Measurements from ENCODE around the gene ZNF333.

ZNF333 gene

DNA sequence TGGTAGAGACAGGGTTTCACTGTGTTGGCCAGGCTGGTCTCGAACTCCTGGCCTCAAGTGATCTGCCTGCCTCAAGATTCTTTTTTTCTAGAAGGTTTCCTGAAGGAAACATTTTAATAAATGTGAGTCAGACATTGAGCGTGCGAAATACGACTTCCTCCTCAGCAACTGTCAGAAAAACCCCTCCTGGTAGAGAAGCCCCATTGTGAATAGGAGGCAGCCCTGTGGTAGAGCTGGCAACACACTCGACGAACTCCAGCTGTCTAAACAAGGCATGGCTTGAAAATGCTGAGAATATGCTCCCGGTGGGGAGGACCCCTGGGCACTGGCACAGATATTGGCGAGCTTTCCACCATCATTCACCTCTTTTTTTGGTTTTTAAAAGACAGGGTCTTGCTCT, 9.8 kb downstream of the ZNF333 start:
- Histone ChIP-seq H3K4me1 (ENCODE audit: control insufficient read depth, insufficient read depth, low read length, poor library complexity, severe bottlenecking) (no peaks in the 10 kb centered on the region), H3K9me3 (ENCODE audit: control insufficient read depth, low read length) (peaks cover 5% of the 10 kb centered on the region), H3K27ac (ENCODE audit: low read depth, low read length, severe bottlenecking) (no peak overlapping the region), H3K36me3 (ENCODE audit: control insufficient read depth, insufficient read depth, low read length) (peaks cover 89% of the 10 kb centered on the region), H3K4me3 (ENCODE audit: extremely low read depth, insufficient read depth, low read length, poor library complexity, severe bottlenecking) (no peak overlapping the region)
- WGBS, 2 experiments (ENCODE audit: insufficient coverage in 2 of 2), result 93 to 95% methylated on average over 5 to 7 of the region's 8 CpGs

DNA sequence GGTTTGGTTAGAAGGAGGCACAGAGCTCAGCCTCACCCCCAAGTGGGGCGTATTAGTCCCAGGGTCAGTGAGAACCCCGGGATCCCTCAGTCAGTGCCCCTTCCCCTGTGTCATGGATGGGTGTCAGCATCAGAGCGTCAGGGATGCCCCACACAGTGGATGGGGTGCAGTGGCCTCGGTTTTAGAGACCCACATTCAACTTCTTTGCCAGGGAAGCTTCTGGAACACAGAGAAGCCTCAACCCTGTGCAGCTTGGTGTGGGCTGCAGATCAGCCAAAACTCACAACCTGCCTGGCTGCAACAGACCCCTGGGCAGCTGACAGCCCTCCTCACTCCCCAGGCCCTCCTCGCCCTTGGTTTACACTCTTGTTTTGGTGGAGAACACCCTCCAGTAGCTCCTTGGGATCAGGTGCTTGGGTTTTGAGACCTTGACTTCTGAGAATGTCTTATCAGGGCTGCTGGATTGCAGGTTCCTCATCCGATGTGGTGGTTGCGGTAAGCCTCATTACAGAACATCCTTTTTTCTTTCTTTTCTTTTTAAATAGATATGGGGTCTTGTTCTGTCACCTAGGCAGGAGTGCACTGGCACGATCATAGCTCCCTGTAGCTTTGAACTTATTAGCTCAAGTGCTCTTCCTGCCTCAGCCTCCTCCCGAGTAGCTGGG, 11.0 kb downstream of the ZNF333 start:
- peaks cover 88% of the 10 kb centered on the region for H3K36me3 ChIP-seq (ENCODE audit: control insufficient read depth, insufficient read depth, low read length)
- no peak overlapping the region for H3K27ac ChIP-seq (ENCODE audit: low read depth, low read length, severe bottlenecking)
- peaks cover 5% of the 10 kb centered on the region for H3K9me3 ChIP-seq (ENCODE audit: control insufficient read depth, low read length)
- 94 to 95% methylated on average over 6 to 8 of the region's 9 CpGs for WGBS, 2 experiments (ENCODE audit: insufficient coverage in 2 of 2)
- H3K4me3 ChIP-seq (ENCODE audit: extremely low read depth, insufficient read depth, low read length, poor library complexity, severe bottlenecking), result no peak overlapping the region
- H3K4me1 ChIP-seq (ENCODE audit: control insufficient read depth, insufficient read depth, low read length, poor library complexity, severe bottlenecking), result no peaks in the 10 kb centered on the region

DNA sequence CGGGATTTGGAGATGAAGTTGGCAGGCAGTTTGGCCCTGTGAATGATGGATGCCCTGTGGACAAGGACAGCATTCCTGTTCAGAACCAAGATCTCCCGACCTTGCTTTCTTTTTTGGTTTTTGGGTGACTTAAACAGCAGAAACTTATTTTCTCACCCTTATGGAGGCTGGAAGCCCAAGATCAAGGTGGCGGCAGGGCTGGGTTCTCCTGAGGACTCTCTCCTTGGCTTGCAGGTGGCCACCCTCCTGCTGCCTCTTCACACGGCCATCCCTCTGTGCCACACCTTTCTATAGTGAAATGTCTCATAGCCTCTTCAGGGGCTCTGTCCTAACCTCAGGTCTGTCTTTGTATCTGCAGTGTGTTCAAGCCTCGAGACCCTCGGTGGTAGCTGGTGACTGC, 14.0 kb downstream of the ZNF333 start:
- 92 to 95% methylated on average over 6 of the region's 6 CpGs for WGBS, 2 experiments (ENCODE audit: insufficient coverage in 2 of 2)
- peaks cover 95% of the 10 kb centered on the region for H3K36me3 ChIP-seq (ENCODE audit: control insufficient read depth, insufficient read depth, low read length)
- no peak overlapping the region for H3K4me3 ChIP-seq (ENCODE audit: extremely low read depth, insufficient read depth, low read length, poor library complexity, severe bottlenecking)
- H3K27ac ChIP-seq (ENCODE audit: low read depth, low read length, severe bottlenecking), result no peak overlapping the region
- H3K4me1 ChIP-seq (ENCODE audit: control insufficient read depth, insufficient read depth, low read length, poor library complexity, severe bottlenecking), result no peaks in the 10 kb centered on the region
- peaks cover 5% of the 10 kb centered on the region for H3K9me3 ChIP-seq (ENCODE audit: control insufficient read depth, low read length)

DNA sequence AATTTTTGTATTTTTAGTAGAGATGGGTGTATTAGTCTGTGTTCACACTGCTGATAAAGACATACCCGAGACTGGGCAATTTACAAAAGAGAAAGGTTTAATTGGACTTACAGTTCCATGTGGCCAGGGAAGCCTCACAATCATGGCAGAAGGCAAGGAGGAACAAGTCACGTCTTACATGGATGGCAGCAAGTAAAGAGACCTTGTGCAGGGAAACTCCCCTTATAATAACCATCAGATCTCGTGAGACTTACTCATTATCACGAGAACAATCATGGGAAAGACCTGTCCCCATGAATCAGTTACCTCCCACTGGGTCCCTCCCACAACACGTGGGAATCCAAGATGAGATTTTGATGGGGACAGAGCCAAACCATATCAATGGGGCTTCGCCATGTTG, 14.6 kb downstream of the ZNF333 start:
- WGBS, 2 experiments (ENCODE audit: insufficient coverage in 2 of 2), result 87 to 90% methylated on average over 5 to 6 of the region's 6 CpGs
- peaks cover 5% of the 10 kb centered on the region for H3K9me3 ChIP-seq (ENCODE audit: control insufficient read depth, low read length)

DNA sequence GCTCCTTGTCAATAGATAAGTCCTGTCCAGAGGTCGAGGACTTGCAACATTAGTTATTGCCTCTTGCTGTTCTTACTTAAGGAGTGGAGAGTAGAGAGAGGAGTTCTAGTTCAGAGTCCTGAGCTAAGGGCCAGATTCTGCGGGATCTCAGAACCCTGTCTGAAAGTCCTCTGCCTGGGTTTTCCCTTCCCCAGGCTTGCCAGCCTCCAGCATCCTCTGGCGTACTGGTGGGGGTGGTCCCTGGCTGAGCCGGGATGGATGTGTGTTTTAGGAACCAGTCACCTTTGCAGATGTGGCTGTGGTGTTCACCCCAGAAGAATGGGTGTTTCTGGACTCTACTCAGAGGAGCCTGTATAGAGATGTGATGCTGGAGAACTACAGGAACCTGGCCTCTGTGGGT, 26.0 kb downstream of the ZNF333 start:
- Histone ChIP-seq H3K4me3 (ENCODE audit: extremely low read depth, insufficient read depth, low read length, poor library complexity, severe bottlenecking) (no peak overlapping the region), H3K36me3 (ENCODE audit: control insufficient read depth, insufficient read depth, low read length) (peaks cover 75% of the 10 kb centered on the region), H3K4me1 (ENCODE audit: control insufficient read depth, insufficient read depth, low read length, poor library complexity, severe bottlenecking) (no peaks in the 10 kb centered on the region), H3K27ac (ENCODE audit: low read depth, low read length, severe bottlenecking) (no peak overlapping the region), H3K9me3 (ENCODE audit: control insufficient read depth, low read length) (peaks cover 52% of the 10 kb centered on the region)
- WGBS, 2 experiments (ENCODE audit: insufficient coverage in 2 of 2), result 83 to 92% methylated on average over 1 to 4 of the region's 4 CpGs

More for the DNA sequence above, 14.6 kb downstream of the ZNF333 start:
- Histone ChIP-seq H3K36me3 (ENCODE audit: control insufficient read depth, insufficient read depth, low read length) (peaks cover 96% of the 10 kb centered on the region), H3K4me3 (ENCODE audit: extremely low read depth, insufficient read depth, low read length, poor library complexity, severe bottlenecking) (no peak overlapping the region), H3K27ac (ENCODE audit: low read depth, low read length, severe bottlenecking) (no peak overlapping the region), H3K4me1 (ENCODE audit: control insufficient read depth, insufficient read depth, low read length, poor library complexity, severe bottlenecking) (no peaks in the 10 kb centered on the region)

DNA sequence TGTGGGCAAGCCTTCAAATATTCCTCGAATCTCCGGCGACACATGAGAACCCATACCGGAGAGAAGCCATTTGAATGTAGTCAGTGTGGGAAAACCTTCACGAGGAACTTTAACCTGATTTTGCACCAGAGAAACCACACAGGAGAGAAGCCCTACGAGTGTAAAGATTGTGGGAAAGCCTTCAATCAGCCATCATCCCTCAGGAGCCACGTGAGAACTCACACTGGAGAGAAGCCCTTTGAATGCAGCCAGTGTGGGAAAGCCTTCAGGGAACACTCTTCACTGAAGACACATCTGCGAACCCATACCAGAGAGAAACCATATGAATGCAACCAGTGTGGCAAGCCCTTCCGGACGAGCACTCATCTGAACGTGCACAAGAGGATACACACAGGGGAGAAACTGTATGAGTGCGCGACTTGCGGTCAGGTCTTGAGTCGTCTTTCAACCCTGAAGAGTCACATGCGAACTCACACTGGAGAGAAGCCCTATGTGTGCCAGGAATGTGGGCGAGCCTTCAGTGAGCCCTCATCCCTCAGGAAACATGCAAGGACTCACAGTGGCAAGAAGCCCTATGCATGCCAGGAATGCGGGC, 28.8 kb downstream of the ZNF333 start:
- no peak overlapping the region for H3K4me3 ChIP-seq (ENCODE audit: extremely low read depth, insufficient read depth, low read length, poor library complexity, severe bottlenecking)
- H3K9me3 ChIP-seq (ENCODE audit: control insufficient read depth, low read length), result peaks cover 69% of the 10 kb centered on the region
- WGBS, 2 experiments (ENCODE audit: insufficient coverage in 2 of 2), result 92 to 94% methylated on average over 15 to 16 of the region's 18 CpGs

DNA sequence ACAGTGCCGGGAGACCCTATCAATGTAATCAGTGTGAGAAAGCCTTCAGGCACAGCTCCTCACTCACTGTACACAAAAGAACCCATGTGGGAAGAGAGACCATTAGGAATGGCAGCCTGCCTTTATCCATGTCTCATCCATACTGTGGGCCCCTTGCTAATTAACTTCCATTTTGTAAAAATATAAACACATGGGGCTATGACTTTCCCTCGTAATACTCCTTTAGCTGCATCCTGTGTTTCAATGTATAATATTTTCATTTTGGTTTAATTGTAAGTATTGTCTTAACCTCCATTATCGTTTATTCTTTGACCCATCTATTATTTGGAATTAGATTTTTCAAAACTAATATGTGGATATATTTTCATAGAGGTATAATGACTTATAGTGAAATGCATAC, 29.3 kb downstream of the ZNF333 start:
- H3K9me3 ChIP-seq (ENCODE audit: control insufficient read depth, low read length), result peaks cover 74% of the 10 kb centered on the region
- H3K36me3 ChIP-seq (ENCODE audit: control insufficient read depth, insufficient read depth, low read length), result peaks cover 74% of the 10 kb centered on the region
- no peak overlapping the region for H3K27ac ChIP-seq (ENCODE audit: low read depth, low read length, severe bottlenecking)
- no peak overlapping the region for H3K4me3 ChIP-seq (ENCODE audit: extremely low read depth, insufficient read depth, low read length, poor library complexity, severe bottlenecking)
- WGBS, 2 experiments (ENCODE audit: insufficient coverage in 2 of 2), result 100% methylated on average over 1 of the region's 3 CpGs; no CpG with 5 or more reads in 1 of the 2 experiments
- no peaks in the 10 kb centered on the region for H3K4me1 ChIP-seq (ENCODE audit: control insufficient read depth, insufficient read depth, low read length, poor library complexity, severe bottlenecking)

More for the DNA sequence above, 28.8 kb downstream of the ZNF333 start:
- Histone ChIP-seq H3K27ac (ENCODE audit: low read depth, low read length, severe bottlenecking) (no peak overlapping the region), H3K36me3 (ENCODE audit: control insufficient read depth, insufficient read depth, low read length) (peaks cover 76% of the 10 kb centered on the region), H3K4me1 (ENCODE audit: control insufficient read depth, insufficient read depth, low read length, poor library complexity, severe bottlenecking) (no peaks in the 10 kb centered on the region)

DNA sequence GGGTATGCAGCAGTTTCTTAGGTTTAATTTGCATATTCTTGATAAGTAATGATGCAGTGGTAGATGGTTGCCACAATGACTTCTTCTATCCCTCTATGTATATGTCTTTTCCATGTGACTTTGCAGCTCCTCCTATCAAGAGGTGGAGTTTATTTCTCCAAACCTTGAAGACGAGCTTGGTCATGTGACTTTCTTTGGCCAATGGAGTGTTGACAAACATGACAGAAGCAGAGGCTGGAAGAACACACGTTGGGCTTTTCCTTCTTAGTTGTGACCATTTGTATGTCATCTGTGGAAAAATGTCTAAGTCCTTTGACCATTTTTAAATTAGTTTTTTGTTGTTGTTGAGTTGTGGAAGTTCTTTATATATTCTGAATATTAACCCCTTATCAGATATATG, 32.3 kb downstream of the ZNF333 start:
- H3K27ac ChIP-seq (ENCODE audit: low read depth, low read length, severe bottlenecking), result no peak overlapping the region
- no peak overlapping the region for H3K4me3 ChIP-seq (ENCODE audit: extremely low read depth, insufficient read depth, low read length, poor library complexity, severe bottlenecking)
- no peaks in the 10 kb centered on the region for H3K4me1 ChIP-seq (ENCODE audit: control insufficient read depth, insufficient read depth, low read length, poor library complexity, severe bottlenecking)
- WGBS, 2 experiments (ENCODE audit: insufficient coverage in 2 of 2), result 76 to 88% methylated on average over 1 to 2 of the region's 2 CpGs
- peaks cover 45% of the 10 kb centered on the region for H3K36me3 ChIP-seq (ENCODE audit: control insufficient read depth, insufficient read depth, low read length)
- H3K9me3 ChIP-seq (ENCODE audit: control insufficient read depth, low read length), result peaks cover 54% of the 10 kb centered on the region

DNA sequence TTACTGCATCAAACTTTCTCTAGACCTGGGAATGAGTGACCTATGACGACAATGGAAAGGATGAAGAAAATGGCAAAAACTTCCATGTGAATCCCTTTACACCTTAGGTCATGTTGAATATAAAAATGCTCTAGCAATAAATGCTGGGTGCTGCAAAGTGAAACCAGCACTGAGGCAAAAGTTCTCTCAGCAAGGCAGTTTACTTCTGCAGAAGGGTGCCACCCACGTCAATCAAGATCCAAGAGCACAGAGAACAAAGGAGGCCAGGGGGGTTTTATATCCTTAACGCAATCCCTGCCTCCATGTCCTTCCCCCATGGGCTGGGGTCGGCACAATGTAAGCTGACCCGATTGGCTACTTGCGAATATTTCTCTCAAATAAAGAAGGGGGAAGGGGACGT, 38.7 kb downstream of the ZNF333 start:
- Histone ChIP-seq H3K4me3 (ENCODE audit: extremely low read depth, insufficient read depth, low read length, poor library complexity, severe bottlenecking) (no peak overlapping the region), H3K36me3 (ENCODE audit: control insufficient read depth, insufficient read depth, low read length) (no peaks in the 10 kb centered on the region), H3K9me3 (ENCODE audit: control insufficient read depth, low read length) (peaks cover 26% of the 10 kb centered on the region), H3K27ac (ENCODE audit: low read depth, low read length, severe bottlenecking) (no peak overlapping the region), H3K4me1 (ENCODE audit: control insufficient read depth, insufficient read depth, low read length, poor library complexity, severe bottlenecking) (no peaks in the 10 kb centered on the region)
- 65 to 73% methylated on average over 3 to 5 of the region's 7 CpGs for WGBS, 2 experiments (ENCODE audit: insufficient coverage in 2 of 2)

DNA sequence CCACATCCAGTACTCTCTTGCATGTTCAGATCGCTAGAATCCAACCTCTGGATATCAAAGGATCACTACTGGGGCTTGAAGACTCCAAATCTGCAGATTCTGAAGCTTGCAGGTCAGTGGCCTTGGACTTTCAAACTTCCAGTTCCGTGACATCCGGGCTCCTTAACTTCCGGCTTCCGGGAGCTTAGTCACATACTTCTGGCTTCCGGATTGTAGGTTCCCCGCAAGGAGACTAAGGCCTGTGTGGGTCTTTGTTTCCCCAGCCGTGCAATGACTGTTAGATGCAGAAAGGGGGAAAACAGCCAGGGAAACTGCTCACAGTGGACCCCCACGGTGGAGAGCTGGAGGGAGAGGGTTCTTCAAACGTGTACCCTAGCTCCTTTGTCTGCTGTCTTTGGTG, 41.4 kb downstream of the ZNF333 start:
- 62 to 65% methylated on average over 10 of the region's 10 CpGs for WGBS, 2 experiments (ENCODE audit: insufficient coverage in 2 of 2)
- Histone ChIP-seq H3K36me3 (ENCODE audit: control insufficient read depth, insufficient read depth, low read length) (no peaks in the 10 kb centered on the region), H3K4me1 (ENCODE audit: control insufficient read depth, insufficient read depth, low read length, poor library complexity, severe bottlenecking) (no peaks in the 10 kb centered on the region), H3K27ac (ENCODE audit: low read depth, low read length, severe bottlenecking) (no peak overlapping the region), H3K9me3 (ENCODE audit: control insufficient read depth, low read length) (peaks cover 36% of the 10 kb centered on the region), H3K4me3 (ENCODE audit: extremely low read depth, insufficient read depth, low read length, poor library complexity, severe bottlenecking) (no peak overlapping the region)

DNA sequence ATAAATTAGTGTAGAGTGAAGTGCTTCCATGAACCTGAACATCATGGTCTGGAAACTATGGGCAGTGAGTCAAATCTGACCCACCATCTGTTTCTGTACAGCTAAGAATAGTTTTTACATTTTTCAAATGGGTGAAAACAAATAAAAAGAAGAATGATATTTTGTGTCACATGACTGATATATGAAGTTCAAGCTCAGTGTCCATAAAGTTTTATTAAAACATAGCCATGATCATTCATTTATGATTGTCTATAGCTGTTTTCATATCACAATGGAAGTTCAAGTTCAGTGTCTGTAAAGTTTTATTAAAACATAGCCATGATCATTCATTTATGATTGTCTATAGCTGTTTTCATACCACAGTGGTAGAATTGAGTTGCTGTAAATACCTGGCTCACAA, 42.7 kb downstream of the ZNF333 start:
- Histone ChIP-seq H3K36me3 (ENCODE audit: control insufficient read depth, insufficient read depth, low read length) (no peaks in the 10 kb centered on the region), H3K27ac (ENCODE audit: low read depth, low read length, severe bottlenecking) (no peak overlapping the region), H3K9me3 (ENCODE audit: control insufficient read depth, low read length) (peaks cover 36% of the 10 kb centered on the region), H3K4me1 (ENCODE audit: control insufficient read depth, insufficient read depth, low read length, poor library complexity, severe bottlenecking) (no peaks in the 10 kb centered on the region), H3K4me3 (ENCODE audit: extremely low read depth, insufficient read depth, low read length, poor library complexity, severe bottlenecking) (no peak overlapping the region)
